Heart right ventricle (tissue), 16 donors: ENCODE measurements around the gene CCDC188. TPM values are rescaled to one million over a fixed set of nuclear protein-coding genes. Genes with fewer than 3 reads are reported as not detected.

Experiments
- ATAC-seq, 8 donors: fragments of 200-7000 bp; cut with Tn5 transposase; one replicate each; pipeline ENCODE4 v1.9.1; 2020; ENCODE audit warnings: mild to moderate bottlenecking in 8 of 8, moderate library complexity in 8 of 8, moderate number of reproducible peaks in 1 of 8
- DNase-seq, 2 donors: peaks; one replicate each; pipeline ENCODE4 v3.0.0-alpha.2; 2020
- H3K27ac ChIP-seq, 10 donors: fragments of 200-600 bp; sonication (generic) in 2 of 10; one replicate each; pipeline versions ENCODE4 v1.5.0 to v1.8.0; 2020 to 2022; ENCODE audit warnings: mild to moderate bottlenecking in 3 of 10
- H3K27me3 ChIP-seq, 7 donors: fragments of 200-600 bp; one replicate each; pipeline ENCODE4 v1.8.0; 2021 to 2022; ENCODE audit warnings: mild to moderate bottlenecking in 2 of 7
- H3K36me3 ChIP-seq, 9 donors: fragments of 200-600 bp; sonication (generic) in 1 of 9; one replicate each; pipeline versions ENCODE4 v1.5.0 to v1.8.0; 2020 to 2022; ENCODE audit warnings: mild to moderate bottlenecking in 2 of 9
- H3K4me1 ChIP-seq, 9 donors: fragments of 200-600 bp; sonication (generic) in 1 of 9; one replicate each; pipeline versions ENCODE4 v1.5.0 to v1.8.0; 2020 to 2022; ENCODE audit warnings: mild to moderate bottlenecking in 4 of 9
- H3K4me3 ChIP-seq, 10 donors: fragments of 200-600 bp; sonication (generic) in 2 of 10; one replicate each; pipeline versions ENCODE4 v1.5.0 to v1.8.0; 2020 to 2022; ENCODE audit warnings: mild to moderate bottlenecking in 7 of 10, moderate library complexity in 2 of 10
- H3K9me3 ChIP-seq, 11 donors: fragments of 200-600 bp in 10 of 11; sonication (generic) in 2 of 11; one replicate each; pipeline versions ENCODE4 v1.5.0 to v1.8.0; 2013 to 2022; ENCODE audit warnings: mild to moderate bottlenecking in 2 of 11, control low read depth in 1 of 11, moderate library complexity in 1 of 11
- WGBS, 2 donors: extraction: QIAGEN DNeasy Blood & Tissue Kit; methylation state at CpG; one replicate each; pipeline ENCODE4 v1.1.7; 2013; ENCODE audit warnings: inconsistent platforms in 1 of 2; 5-methylcytosine and 5-hydroxymethylcytosine counted together
- intact Hi-C, 10 donors: fragments of 100-400 bp; cut with DNase I; formaldehyde crosslinking; loops; one replicate each; pipeline versions ENCODE4 v1.11.1 to v1.14.2; 2022
- polyA plus RNA-seq, 2 donors: library from polyadenylated mRNA; stranded (reverse); fragments of 200-250 nt; gene quantifications; one replicate each; pipeline ENCODE4 v1.2.3, GENCODE V29; 2013
- total RNA-seq, 10 donors: library from RNA; stranded (reverse); fragmentation: NEBNext Ultra II Directional in 3 of 10; extraction: Animal tissue kit (Norgen Biotek cat#: 25700) in 3 of 10; gene quantifications; one replicate each; pipeline versions ENCODE4 v1.2.1 to v1.2.4, GENCODE V29; 2021 to 2023
- TF ChIP-seq, protein P1 (sequence below), 9 donors: fragments of 200-600 bp; sonication (generic) in 2 of 9; IDR thresholded peaks; one replicate each; pipeline versions ENCODE4 v1.5.0 to v1.8.0; 2021 to 2022; ENCODE audit warnings: antibody characterized with exemption in 9 of 9, mild to moderate bottlenecking in 5 of 9, moderate library complexity in 1 of 9
- donor health status: Arrhythmogenic right ventricular cardiomyopathy.
- donor health status: ischemic (EF 13 %, LVEDD 7.1; RV severe dilation, severe dysfunction).
- donor health status: healthy with polysubstance abuse.
- donor health status: DM: no; HTN: yes; CAD: no.
- donor health status: DM: no; HTN: no; CAD: no.
- donor health status: ischemic (EF 25% LVEDD 6.9; RV normal size, moderate dysfunction).
- donor health status: ischemic (EF 25% LVEDD 5.7; RV mildly dilated, moderate dysfunction).
- donor health status: healthy.
- donor health status: DM: yes; HTN: yes; CAD: no.
- donor health status: Ischemic cardiomyopathy.
- donor health status: ischemic (EF 35%, LVEDD 5.7; RV mildly dilated, moderate dysfunction).
- donor health status: nonischemic (EF 11% LVEDD 7.7; RV severe dilation, severe dysfunction).
- donor health status: DM: yes; HTN: yes; CAD: no.
- donor health status: PGD.
- donor health status: ischemic (EF 29% LVEDD 5.4; RV normal size, mild dysfunction).
- donor health status: nonischemic (EF 23%, LVEDD 6.1; RV moderate dilation, normal function).

Gene CCDC188
- total and polyA plus RNA-seq, 12 donors = 0.15 to 2.3 (median 0.51) TPM; not detected in 3

DNA sequence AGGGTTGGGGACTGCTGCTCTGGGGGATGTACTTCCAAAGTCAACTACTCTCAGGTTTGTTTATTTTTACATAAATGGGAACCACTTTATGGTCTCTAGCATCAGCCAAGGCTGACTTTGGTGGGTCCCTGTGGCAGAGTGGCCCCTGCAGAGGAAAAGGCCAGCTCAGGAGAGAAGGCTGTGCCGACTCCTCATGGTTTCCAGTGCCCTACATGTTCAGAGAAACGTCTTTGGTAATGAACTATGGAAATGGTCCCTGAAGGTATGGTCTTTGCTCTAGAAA is 22.3 kb downstream of the CCDC188 start:
- ATAC-seq (no peak), DNase-seq (no peak)
- Histone ChIP-seq H3K4me1 (peaks cover 11 to 34% (median 22%) of the 10 kb centered on the region in 9 donors), H3K27me3 (no peaks in the 10 kb centered on the region), H3K9me3 (no peaks in the 10 kb centered on the region), H3K27ac (peak overlapping the region in 1 of 10 donors; percentile 44), H3K36me3 (peaks cover 0 to 44% (median 12%) of the 10 kb centered on the region in 9 donors), H3K4me3 (no peak overlapping the region)
- 61% methylated on average over 2 of the region's 2 CpGs for WGBS, 2 donors
- TF ChIP-seq, protein P1, sequence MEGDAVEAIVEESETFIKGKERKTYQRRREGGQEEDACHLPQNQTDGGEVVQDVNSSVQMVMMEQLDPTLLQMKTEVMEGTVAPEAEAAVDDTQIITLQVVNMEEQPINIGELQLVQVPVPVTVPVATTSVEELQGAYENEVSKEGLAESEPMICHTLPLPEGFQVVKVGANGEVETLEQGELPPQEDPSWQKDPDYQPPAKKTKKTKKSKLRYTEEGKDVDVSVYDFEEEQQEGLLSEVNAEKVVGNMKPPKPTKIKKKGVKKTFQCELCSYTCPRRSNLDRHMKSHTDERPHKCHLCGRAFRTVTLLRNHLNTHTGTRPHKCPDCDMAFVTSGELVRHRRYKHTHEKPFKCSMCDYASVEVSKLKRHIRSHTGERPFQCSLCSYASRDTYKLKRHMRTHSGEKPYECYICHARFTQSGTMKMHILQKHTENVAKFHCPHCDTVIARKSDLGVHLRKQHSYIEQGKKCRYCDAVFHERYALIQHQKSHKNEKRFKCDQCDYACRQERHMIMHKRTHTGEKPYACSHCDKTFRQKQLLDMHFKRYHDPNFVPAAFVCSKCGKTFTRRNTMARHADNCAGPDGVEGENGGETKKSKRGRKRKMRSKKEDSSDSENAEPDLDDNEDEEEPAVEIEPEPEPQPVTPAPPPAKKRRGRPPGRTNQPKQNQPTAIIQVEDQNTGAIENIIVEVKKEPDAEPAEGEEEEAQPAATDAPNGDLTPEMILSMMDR (IDR thresholded peaks at IDR 0.05) = no peak
- intact Hi-C loops = loop anchor here in 2 of 10 donors (10.0 kb wide), 2 partner anchors 154 to 164 kb away; no protein-coding TSS in a partner anchor

DNA sequence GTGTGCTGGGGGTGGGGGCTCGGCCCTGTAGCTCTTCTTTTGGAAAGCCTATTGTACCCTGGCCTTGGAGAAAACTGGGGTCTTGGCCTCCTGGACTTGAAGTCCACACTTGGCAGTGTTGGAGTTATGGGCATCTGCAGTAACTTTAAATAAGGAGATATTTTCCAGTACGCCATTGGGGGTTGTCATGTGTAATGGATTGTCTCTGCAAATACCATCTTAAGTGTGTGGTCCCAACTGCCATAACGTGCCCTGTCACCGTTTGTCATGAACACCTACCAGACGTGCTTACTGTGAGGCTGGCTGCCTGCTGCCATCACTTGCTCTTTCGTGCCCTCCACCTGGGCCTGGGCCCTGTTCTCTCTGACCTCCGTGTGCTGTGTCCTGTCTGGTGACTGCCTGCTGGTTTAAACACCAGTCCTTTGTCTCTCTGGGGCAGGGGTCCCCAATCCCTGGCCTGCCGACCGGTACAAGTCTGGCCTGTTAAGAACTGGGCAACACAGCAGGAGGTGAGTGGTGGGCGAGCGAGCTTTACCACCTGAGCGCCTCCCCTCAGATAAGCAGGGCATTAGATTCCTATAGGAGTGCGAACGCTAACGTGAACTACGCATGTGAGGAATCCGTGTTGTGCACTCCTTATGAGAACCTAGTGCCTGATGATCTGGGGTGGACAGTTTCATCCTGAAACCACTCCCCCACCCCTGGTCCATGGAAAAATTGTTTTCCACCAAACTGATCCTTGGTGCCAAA is 22.8 kb downstream of the CCDC188 start:
- Histone ChIP-seq H3K27me3 (no peaks in the 10 kb centered on the region), H3K36me3 (peaks cover 0 to 46% (median 12%) of the 10 kb centered on the region in 9 donors), H3K4me3 (no peak overlapping the region), H3K9me3 (no peaks in the 10 kb centered on the region), H3K27ac (peak overlapping the region in 1 of 10 donors; percentile 44), H3K4me1 (peaks cover 5 to 29% (median 17%) of the 10 kb centered on the region in 9 donors)
- TF ChIP-seq, protein P1 (IDR thresholded peaks at IDR 0.05) = no peak
- intact Hi-C loops = loop anchor here in 2 of 10 donors (10.0 kb wide), 2 partner anchors 153 to 163 kb away; no protein-coding TSS in a partner anchor
- ATAC-seq (no peak), DNase-seq (no peak)
- WGBS, 2 donors = 69 to 70% methylated on average over 17 of the region's 17 CpGs

DNA sequence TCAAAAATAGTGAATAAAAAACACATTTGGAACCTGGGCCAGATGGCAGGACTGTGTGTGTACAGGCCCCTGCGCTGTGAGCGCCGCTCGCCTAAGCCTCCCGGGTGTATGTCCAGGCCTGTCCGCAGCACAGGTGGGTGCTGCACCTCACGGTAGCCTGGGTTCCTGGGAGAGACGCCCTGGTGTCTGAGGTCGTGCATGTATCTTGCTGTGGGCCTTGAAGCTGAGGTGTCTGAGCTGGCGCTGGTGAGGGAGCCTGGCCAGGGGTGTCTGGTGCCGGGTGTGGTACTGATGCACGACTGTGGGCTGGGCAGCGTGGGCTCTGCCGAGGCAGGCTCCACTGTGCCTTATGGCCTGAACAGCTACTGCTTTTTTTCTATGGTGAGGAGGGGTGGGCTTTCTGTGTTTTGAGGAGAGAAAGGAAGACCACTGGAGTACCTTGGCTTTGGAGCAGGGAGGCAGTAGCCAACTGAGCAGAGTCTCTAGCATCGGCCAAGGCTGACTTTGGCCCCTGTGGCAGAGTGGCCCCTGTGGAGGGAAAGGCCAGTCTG is 23.5 kb downstream of the CCDC188 start:
- H3K4me1 ChIP-seq = peaks cover 0 to 22% (median 11%) of the 10 kb centered on the region in 9 donors
- intact Hi-C loops = loop anchor here in 2 of 10 donors (10.0 kb wide), 2 partner anchors 153 to 163 kb away; no protein-coding TSS in a partner anchor
- no peak overlapping the region for H3K27ac ChIP-seq
- no peak overlapping the region for H3K4me3 ChIP-seq
- TF ChIP-seq, protein P1 (IDR thresholded peaks at IDR 0.05) = no peak
- H3K9me3 ChIP-seq = no peaks in the 10 kb centered on the region
- no peak for ATAC-seq
- WGBS, 2 donors = 89% methylated on average over 15 of the region's 15 CpGs
- peaks cover 0 to 46% (median 12%) of the 10 kb centered on the region in 9 donors for H3K36me3 ChIP-seq
- H3K27me3 ChIP-seq = no peaks in the 10 kb centered on the region
- DNase-seq = no peak

DNA sequence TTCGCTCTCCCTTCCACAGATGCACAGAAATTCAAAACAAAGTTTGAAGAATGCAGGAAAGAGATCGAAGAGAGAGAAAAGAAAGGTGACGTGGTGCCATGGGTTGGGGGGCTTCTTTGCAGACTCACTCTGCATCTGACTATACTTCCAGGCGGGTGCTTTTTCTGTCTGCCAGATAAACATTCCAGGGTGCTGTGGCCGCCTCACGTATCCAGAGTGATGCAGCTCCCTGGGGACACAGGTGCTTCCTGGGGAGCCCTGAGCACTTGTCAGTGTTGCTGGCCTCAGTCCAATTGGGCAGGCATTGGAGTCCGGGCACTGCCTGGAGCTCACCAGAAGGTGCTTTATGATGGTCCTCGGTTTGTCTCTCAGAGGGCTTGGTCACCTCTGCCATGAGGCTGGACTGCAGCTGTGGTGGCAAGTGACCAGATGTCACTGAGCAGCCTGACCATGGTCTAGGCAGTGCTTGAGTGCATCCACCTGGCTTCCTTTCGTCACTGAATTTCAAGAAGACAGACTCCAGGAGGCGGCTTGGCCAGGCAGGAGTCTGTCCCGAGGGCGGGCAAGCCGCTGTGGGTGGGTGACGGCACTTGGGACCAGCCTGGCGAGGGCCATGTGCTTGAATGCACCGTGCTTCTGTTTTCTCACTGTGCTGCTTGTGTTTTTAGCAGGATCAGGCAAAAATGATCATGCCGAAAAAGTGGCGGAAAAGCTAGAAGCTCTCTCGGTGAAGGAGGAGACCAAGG is 24.4 kb downstream of the CCDC188 start:
- WGBS, 2 donors = 70 to 79% methylated on average over 19 of the region's 19 CpGs
- Histone ChIP-seq H3K36me3 (peaks cover 0 to 56% (median 12%) of the 10 kb centered on the region in 9 donors), H3K4me1 (peaks cover 0 to 19% (median 7%) of the 10 kb centered on the region in 9 donors), H3K27ac (no peak overlapping the region), H3K4me3 (no peak overlapping the region), H3K27me3 (no peaks in the 10 kb centered on the region), H3K9me3 (no peaks in the 10 kb centered on the region)
- intact Hi-C loops = loop anchor here in 2 of 10 donors (10.0 kb wide), 2 partner anchors 152 to 162 kb away; no protein-coding TSS in a partner anchor
- DNase-seq (no peak), ATAC-seq (no peak)
- TF ChIP-seq, protein P1 (IDR thresholded peaks at IDR 0.05) = no peak
